ENCODE results near the gene CTNNA2.
"Not testable (repeated sequence)": the region's sequence is repeated elsewhere in the genome, so short reads cannot be mapped to it uniquely, and the experiment has no call there.

The CTNNA2 gene

GRCh38 chr2:80032684-80033083 is 519.8 kb downstream of the CTNNA2 start:
- not testable (repeated sequence) for DNase-seq (ENCODE audit: low read depth)

DNA sequence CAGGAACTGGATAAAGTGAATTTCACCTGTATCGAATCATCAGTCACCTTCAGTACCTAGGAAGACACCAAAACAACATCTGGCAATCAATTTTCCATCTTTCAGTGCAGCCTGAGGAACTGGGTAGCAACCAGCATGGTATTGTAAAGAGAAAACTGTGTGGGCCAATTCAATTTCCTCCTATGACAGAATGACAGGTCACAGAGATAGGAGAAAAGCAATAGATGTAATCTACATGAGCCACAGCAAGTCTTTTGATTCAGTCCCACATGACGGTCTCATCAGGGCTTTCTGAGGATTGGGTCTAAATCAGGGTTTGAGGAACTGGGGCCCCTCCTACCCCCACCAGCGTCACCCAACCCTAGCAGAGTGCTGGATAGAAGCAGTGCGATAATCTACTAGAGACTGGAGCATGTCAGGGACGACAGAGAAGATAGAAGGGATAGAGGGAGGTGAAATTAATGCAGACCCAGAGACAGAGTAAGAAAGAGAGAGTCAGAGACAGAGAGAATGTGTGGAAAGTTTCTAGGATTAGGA is 523.0 kb downstream of the CTNNA2 start:
- no peak for DNase-seq (ENCODE audit: low read depth)

- DNase-seq (ENCODE audit: low read depth) = no peak
Observed at GRCh38 chr2:80037310-80037709, 524.5 kb downstream of the CTNNA2 start.

DNA sequence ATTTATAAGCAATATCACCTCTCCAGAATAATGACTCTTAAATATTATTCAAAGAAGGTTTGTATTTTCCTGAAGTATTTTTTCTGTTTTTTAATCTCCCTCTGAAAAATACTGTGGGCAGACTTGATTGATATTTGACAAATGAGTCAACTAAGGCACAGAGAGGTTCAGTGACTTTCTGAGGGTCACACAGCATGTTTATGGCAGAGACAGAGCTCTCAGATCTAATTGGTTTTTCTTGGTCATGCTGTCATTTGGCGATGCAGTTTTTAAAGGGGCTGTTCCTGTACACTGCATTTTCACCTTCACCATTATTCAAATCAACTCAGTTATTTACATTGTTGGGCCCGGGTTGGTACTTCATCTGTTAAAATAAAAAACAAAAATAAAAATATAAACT is 527.4 kb downstream of the CTNNA2 start:
- DNase-seq (ENCODE audit: low read depth) = no peak

DNA sequence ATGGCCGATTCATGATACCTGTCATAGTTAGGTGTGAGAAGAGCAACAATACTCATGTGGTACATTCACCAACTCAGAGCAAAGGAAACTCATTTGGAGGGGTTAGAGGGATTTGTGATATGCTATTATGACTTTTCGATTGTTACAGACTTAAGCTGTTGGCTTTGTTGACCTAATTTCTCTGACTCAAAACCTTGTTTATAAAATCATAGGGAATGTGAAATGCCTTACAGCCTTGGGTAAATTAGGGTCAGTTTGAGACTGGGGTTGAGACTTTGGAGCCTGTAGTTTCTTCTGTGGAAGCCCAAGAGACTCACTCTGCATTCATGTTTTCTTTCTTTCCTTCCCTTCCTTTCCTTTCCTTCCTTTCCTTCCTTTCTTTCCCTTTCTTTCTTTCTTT is 529.8 kb downstream of the CTNNA2 start:
- DNase-seq (ENCODE audit: low read depth) = no peak

- no peak for DNase-seq (ENCODE audit: low read depth)
Observed at GRCh38 chr2:80048296-80048695, 535.4 kb downstream of the CTNNA2 start.

DNA sequence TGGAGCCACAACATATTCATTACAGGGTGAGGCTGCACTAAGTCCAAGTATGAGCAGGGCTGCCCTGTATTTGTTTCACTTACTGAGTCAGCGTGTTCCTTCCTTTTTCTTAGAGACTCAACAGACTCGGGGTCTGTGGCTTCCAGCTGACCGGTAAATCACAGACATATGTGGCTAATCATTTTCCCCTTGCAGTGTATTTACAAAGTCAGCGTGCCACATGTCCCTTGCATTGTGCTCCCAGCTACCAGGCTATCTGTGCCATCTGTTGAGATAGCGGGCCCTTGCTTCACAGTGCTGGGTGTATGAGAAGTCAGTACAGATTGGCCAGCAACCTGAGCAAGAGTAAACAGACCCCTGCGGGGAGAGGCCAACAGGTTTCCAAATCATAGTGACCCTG is 537.4 kb downstream of the CTNNA2 start:
- no peak for DNase-seq (ENCODE audit: low read depth)

DNA sequence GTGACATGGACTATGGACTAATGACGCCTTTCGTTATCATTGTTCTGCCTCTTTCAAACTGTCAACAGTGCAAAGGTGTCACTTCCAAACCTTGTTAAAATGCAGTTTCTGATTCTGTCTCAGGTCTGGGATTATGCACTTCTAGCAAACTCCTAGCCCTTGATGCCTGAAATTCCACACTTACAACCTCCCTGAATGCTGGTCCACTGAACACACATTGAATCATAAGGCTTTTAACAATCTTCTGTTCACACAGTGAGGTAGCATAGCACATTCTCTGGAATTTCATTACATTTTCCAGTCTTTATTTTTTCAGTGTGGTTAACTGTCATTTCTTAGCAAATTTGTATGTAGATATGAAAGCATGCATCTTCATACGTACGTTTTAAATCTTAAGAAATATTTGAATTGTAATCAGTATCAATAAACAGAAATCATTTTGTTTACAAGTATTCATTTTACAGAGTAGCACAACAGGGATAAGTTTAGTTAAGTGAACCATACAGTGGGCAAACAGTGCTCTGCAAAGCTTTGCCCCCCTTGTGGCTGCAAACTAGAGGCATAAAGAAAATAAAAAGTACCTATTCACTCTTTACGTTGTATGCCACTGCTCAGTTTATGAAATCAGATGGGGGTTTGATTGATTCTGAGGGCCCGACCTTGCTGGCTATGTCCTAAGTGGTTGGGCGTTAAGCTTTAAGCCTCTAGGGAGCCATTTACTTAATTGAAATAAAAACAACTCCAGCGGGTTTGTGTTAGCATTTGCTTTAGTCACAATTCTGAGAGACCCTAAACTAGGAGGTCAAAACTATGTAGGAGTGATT is 540.9 kb downstream of the CTNNA2 start:
- no peak for DNase-seq (ENCODE audit: low read depth)

- DNase-seq (ENCODE audit: low read depth) = no peak
Observed at GRCh38 chr2:80054346-80054675, 541.5 kb downstream of the CTNNA2 start.

GRCh38 chr2:80057956-80058355 is 545.1 kb downstream of the CTNNA2 start:
- no peak for DNase-seq (ENCODE audit: low read depth)

GRCh38 chr2:80058562-80058961 is 545.7 kb downstream of the CTNNA2 start:
- no peak for DNase-seq (ENCODE audit: low read depth)

DNA sequence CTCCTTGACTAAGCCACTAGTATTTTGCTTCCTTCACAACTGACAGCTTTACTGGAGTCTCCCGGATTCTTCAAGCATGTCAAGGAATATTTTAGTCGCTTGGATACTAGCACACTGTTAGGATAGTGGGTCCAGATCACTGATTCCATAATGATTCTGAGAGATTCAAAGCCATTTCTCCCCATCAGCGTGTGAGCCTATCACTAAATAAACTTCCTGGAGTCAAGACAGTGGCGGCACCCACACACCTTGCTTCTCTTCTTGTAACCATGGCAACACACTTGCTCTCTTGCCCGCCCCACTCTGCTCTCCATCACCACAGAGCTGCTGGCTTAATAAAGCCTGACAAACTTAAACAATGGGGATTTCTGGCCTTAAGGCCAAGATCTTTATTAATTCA is 546.6 kb downstream of the CTNNA2 start:
- DNase-seq (ENCODE audit: low read depth) = no peak

GRCh38 chr2:80061881-80062280 is 549.0 kb downstream of the CTNNA2 start:
- no peak for DNase-seq (ENCODE audit: low read depth)

GRCh38 chr2:80062298-80062697 is 549.4 kb downstream of the CTNNA2 start:
- no peak for DNase-seq (ENCODE audit: low read depth)

DNA sequence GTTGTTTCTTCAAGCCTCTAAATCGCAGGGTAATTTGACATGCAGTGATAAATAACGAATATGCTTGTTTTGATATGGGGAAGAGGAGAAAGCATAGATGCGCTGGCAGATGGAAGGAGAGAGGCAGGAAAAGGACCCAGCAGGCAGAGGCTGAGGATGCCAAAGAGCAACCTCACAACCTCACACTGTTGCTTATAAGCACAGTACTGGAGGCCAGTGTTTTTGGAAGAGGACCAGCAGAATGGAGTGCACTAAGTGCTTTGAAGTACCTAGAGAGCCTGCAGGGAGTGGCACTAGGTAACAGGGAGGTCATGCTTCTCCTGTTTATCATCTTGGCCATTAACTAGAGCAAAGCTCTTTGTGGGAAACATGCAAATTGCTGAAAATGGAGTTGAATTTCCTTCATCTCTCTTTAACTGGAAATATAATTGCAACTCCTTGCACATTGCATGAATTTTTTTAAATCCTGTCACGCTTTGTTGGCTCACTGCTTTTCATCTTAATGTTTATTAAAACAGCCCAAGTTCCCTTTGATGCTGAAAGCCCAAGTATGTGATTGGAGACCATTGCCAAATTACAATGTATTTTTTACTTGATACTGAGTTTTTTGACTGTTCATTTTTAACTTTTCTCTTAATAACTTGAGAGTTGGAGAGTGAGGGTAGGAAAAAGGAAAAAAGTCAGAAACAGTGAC is 555.3 kb downstream of the CTNNA2 start:
- no peak for DNase-seq (ENCODE audit: low read depth)

DNA sequence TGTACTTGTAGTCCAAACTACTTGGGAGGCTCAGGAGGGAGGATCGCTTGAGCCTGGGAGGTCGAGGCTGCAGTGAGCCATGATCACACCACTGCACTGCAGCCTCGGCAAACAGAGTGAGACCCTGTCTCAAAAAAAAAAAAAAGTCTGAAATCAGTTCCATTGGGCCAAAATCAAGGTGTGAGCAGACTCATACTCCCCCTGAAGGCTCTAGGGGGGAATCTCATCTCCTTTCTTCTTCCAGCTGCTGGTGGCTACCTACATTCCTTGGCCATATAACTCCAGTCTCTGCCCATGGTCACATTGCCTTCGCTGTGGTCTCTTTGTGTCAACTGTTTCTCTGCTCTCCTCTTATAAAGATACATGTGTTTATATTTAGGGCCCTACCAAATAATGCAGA is 557.7 kb downstream of the CTNNA2 start:
- DNase-seq (ENCODE audit: low read depth) = no peak

DNA sequence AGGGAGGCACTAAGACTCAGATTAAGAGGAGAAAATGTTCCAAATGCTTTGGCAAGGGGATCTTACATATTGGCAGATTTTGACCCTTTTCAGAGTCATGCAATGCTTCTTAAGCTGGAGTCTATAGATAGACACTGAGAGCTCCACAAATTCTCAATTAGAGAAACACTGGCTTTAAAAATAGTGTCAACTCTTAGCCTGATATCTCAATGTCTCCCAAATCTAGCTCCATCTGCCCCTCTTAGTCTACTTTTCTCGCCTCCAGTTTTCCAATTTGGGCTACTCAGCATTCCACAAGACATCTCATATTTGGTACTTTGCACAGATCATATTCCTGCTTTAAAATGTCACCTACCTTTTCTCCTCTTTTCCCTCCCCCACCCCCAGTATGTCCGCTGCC is 559.1 kb downstream of the CTNNA2 start:
- DNase-seq (ENCODE audit: low read depth) = no peak

DNA sequence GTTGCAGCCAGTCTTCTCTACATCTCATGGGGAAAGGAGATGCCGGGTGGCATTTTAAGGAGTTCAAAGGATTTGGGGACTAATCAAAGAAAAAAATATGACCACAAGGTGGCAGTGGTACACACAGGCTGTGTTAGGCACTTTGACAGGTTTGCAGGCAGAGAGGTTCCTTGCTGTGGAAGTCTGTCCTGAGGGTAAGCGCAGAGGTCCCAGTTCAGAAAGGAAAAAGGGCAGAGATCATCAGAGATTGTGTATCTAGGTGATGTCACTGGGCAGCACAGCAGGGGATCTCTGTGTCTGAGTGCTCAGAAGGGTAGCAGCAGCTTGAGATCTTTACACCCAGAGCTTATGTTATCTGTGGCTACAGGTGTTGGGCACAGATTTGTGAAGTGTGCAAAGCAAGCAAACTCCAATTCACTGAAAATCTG is 560.3 kb downstream of the CTNNA2 start:
- no peak for DNase-seq (ENCODE audit: low read depth)

- DNase-seq (ENCODE audit: low read depth) = no peak
Observed at GRCh38 chr2:80074321-80075070, 561.6 kb downstream of the CTNNA2 start.

- no peak for DNase-seq (ENCODE audit: low read depth)
Observed at GRCh38 chr2:80075719-80076118, 562.9 kb downstream of the CTNNA2 start.

DNA sequence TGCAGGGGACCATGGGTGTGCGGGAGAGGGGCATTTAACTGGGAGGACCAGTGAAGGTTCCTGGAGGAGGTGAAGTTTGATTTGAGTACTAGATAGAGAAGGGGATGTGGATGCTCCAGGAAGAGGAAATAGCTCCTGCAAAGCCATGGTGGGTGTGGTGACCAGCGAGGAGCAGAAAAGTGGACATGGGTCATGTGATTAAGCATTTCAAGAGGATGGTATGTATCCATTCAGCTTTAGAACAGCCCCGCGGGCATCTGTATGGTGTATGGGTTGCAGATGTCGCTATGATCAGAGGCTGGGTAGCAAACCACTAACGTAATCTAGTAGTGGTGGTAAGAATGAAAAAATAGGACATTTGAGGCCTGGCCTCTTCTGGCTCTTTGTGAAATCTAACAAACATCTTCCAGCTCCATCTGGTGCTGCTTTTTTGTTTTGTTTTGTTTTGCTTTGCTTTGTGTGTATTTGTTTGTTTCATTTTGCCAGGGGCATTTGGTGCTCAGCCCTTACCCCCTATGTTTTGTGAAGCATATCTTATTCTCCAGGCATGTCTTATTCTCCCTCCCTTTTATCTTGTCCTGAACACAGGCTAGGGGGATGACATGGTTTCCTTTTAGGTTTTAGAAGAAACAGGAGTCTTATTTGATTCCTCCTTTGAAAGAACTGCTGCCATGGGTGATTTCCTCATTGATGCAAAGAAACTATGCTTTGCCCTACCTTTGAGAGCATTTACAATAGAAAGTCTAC is 565.6 kb downstream of the CTNNA2 start:
- no peak for DNase-seq (ENCODE audit: low read depth)

DNA sequence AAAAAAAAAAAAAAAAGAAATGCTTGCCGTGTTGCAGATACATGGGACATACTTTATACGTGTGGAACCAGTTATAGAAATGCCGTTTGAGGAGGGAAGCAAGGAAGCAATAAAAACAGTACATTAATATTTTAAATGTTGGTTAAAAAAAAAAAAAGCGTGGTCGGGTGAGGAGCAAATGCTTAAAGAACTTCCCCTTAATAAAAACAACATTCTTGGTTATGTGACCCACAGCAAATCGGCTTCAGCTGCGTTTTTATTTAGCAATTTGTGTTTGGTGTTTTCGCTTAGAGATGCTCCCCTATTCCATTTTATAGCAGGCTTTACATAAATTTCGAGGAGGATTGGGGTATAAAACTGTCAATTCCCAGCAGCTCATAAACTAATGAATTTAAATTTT is 568.1 kb downstream of the CTNNA2 start:
- DNase-seq (ENCODE audit: low read depth) = no peak

All from T-helper 22 cell (primary cell).